Smooth muscle cell (in vitro differentiated cells): Measurements from ENCODE around the gene AK2. TPM values are rescaled to one million over a fixed set of nuclear protein-coding genes. Genes with fewer than 3 reads are reported as not detected.
A peak's percentile ranks its signal among the peaks of the same experiment; 100 is the strongest.

Experiments used
- DNase-seq: peaks from one replicate; lab custom pipeline; 2025; ENCODE audit not compliant: unreplicated experiment; lab: John Stamatoyannopoulos, UW
- H2AFZ ChIP-seq: fragments of 200-600 bp; sonication (generic); 2 replicates; pipeline ENCODE4 v1.6.0; 2016; ENCODE audit warnings: antibody characterized with exemption, low read depth, mild to moderate bottlenecking
- H3F3A ChIP-seq: fragments of 200-600 bp; sonication (generic); 2 replicates; pipeline ENCODE4 v1.6.0; 2017; ENCODE audit warnings: antibody characterized with exemption, low read depth
- H3K27ac ChIP-seq: fragments of 200-600 bp; sonication (generic); 2 replicates; pipeline ENCODE4 v1.5.1; 2016; ENCODE audit warnings: low read depth, mild to moderate bottlenecking
- H3K27me3 ChIP-seq: fragments of 200-600 bp; sonication (generic); 2 replicates; pipeline ENCODE4 v1.6.1; 2016; ENCODE audit warnings: low read depth, mild to moderate bottlenecking
- H3K36me3 ChIP-seq: fragments of 200-600 bp; sonication (generic); 2 replicates; pipeline ENCODE4 v1.5.1; 2016; ENCODE audit warnings: low read depth
- H3K4me1 ChIP-seq: fragments of 200-600 bp; sonication (generic); 2 replicates; pipeline ENCODE4 v1.5.1; 2016; ENCODE audit warnings: low read depth
- H3K4me2 ChIP-seq: fragments of 200-600 bp; sonication (generic); 2 replicates; pipeline ENCODE4 v1.6.0; 2016; ENCODE audit warnings: mild to moderate bottlenecking
- H3K4me3 ChIP-seq: fragments of 200-600 bp; sonication (generic); 2 replicates; pipeline ENCODE4 v1.5.1; 2016; ENCODE audit warnings: mild to moderate bottlenecking
- H3K79me2 ChIP-seq: fragments of 200-600 bp; sonication (generic); 2 replicates; pipeline ENCODE4 v1.6.0; 2016; ENCODE audit warnings: low read depth, mild to moderate bottlenecking
- H3K9ac ChIP-seq: fragments of 200-600 bp; sonication (generic); 2 replicates; pipeline ENCODE4 v1.6.0; 2016; ENCODE audit warnings: low read depth
- H3K9me3 ChIP-seq: fragments of 200-600 bp; sonication (generic); replicated peaks from 2 replicates; pipeline ENCODE4 v1.5.1; 2016; ENCODE audit warnings: low read depth
- H4K20me1 ChIP-seq: fragments of 200-600 bp; sonication (generic); 2 replicates; pipeline ENCODE4 v1.6.0; 2016; ENCODE audit warnings: low read depth
- WGBS: methylation state at CpG from one replicate; pipeline ENCODE4 v1.1.7; 2016; ENCODE audit warnings: low lambda C conversion rate; 5-methylcytosine and 5-hydroxymethylcytosine counted together
- polyA plus RNA-seq: library from polyadenylated mRNA; unstranded; fragments of >200 nt; fragmentation: Nextera tagmentation; extraction: Ambion mirVana; gene quantifications from 2 replicates; pipeline ENCODE4 v1.2.1, GENCODE V29; 2016
- total RNA-seq: library from RNA; depleted of rRNA; stranded (reverse); fragments of >200 nt; gene quantifications from 2 replicates; pipeline ENCODE4 v1.2.3, GENCODE V29; 2014
- TF ChIP-seq, protein P1 (sequence below): fragments of 200-600 bp; sonication (generic); IDR thresholded peaks from 2 replicates; pipeline ENCODE4 v1.5.1; 2017; ENCODE audit warnings: borderline replicate concordance, mild to moderate bottlenecking, antibody characterized with exemption; ENCODE audit not compliant: insufficient read depth, poor library complexity, severe bottlenecking

AK2 gene
- total and polyA plus RNA-seq, 2 experiments from 2014 or later = 89.8 to 121 TPM

- H4K20me1 ChIP-seq = no peaks in the 10 kb centered on the region
- no peaks in the 10 kb centered on the region for H3K9me3 ChIP-seq
- no peak for DNase-seq
- H3K36me3 ChIP-seq = no peaks in the 10 kb centered on the region
- TF ChIP-seq, protein P1, sequence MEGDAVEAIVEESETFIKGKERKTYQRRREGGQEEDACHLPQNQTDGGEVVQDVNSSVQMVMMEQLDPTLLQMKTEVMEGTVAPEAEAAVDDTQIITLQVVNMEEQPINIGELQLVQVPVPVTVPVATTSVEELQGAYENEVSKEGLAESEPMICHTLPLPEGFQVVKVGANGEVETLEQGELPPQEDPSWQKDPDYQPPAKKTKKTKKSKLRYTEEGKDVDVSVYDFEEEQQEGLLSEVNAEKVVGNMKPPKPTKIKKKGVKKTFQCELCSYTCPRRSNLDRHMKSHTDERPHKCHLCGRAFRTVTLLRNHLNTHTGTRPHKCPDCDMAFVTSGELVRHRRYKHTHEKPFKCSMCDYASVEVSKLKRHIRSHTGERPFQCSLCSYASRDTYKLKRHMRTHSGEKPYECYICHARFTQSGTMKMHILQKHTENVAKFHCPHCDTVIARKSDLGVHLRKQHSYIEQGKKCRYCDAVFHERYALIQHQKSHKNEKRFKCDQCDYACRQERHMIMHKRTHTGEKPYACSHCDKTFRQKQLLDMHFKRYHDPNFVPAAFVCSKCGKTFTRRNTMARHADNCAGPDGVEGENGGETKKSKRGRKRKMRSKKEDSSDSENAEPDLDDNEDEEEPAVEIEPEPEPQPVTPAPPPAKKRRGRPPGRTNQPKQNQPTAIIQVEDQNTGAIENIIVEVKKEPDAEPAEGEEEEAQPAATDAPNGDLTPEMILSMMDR = no peak
- no peak overlapping the region for H3K9ac ChIP-seq
- H3K79me2 ChIP-seq = no peaks in the 10 kb centered on the region
- H3K27me3 ChIP-seq = no peaks in the 10 kb centered on the region
- WGBS = 68% methylated on average over 8 of the region's 8 CpGs
- no peaks in the 10 kb centered on the region for H3F3A ChIP-seq
- H3K27ac ChIP-seq = peak overlapping the region; percentile 64
- H3K4me1 ChIP-seq = no peaks in the 10 kb centered on the region
- H3K4me2 ChIP-seq = no peak overlapping the region
- no peak overlapping the region for H2AFZ ChIP-seq
- no peak overlapping the region for H3K4me3 ChIP-seq
Measured at GRCh38 chr1:32981003-32981901, 55.4 kb downstream of the AK2 start.

DNA sequence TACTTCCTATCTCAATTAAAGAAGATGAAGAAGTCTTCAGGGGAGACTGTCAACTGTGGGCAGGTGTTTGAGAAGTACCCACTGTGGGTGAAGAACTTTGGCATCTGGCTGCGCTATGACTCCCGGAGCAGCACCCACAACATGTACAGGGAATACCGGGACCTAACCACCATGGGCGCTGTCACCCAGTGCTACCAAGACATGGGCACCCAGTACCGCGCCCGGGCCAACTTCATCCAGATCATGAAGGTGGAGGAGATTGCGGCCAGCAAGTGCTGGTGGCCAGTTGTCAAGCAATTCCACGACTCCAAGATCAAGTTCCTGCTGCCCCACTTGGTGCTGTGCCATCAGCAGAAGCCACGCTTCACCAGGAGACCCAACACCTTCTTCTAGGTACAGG is 56.6 kb downstream of the AK2 start:
- no peaks in the 10 kb centered on the region for H3K4me1 ChIP-seq
- H3K4me2 ChIP-seq = no peak overlapping the region
- H3K4me3 ChIP-seq = no peak overlapping the region
- H3K9ac ChIP-seq = no peak overlapping the region
- TF ChIP-seq, protein P1 = no peak
- H3K79me2 ChIP-seq = no peaks in the 10 kb centered on the region
- DNase-seq = no peak
- no peaks in the 10 kb centered on the region for H3F3A ChIP-seq
- H3K27ac ChIP-seq = no peak overlapping the region
- WGBS = 98% methylated on average over 10 of the region's 10 CpGs
- no peaks in the 10 kb centered on the region for H3K9me3 ChIP-seq
- H2AFZ ChIP-seq = no peak overlapping the region
- H3K27me3 ChIP-seq = no peaks in the 10 kb centered on the region
- no peaks in the 10 kb centered on the region for H3K36me3 ChIP-seq
- no peaks in the 10 kb centered on the region for H4K20me1 ChIP-seq

GRCh38 chr1:32978854-32979253 is 57.8 kb downstream of the AK2 start:
- Histone ChIP-seq H3K4me1 (no peaks in the 10 kb centered on the region), H3K9ac (no peak overlapping the region), H3K9me3 (no peaks in the 10 kb centered on the region), H3K36me3 (no peaks in the 10 kb centered on the region), H3K79me2 (no peaks in the 10 kb centered on the region), H2AFZ (no peak overlapping the region), H3K4me2 (no peak overlapping the region), H3K27me3 (no peaks in the 10 kb centered on the region), H3F3A (no peaks in the 10 kb centered on the region), H3K4me3 (no peak overlapping the region), H4K20me1 (no peaks in the 10 kb centered on the region), H3K27ac (no peak overlapping the region)
- 84% methylated on average over 4 of the region's 4 CpGs for WGBS
- DNase-seq = no peak
- TF ChIP-seq, protein P1 = no peak
